ENCODE data around the gene PFDN2.

The PFDN2 gene

DNA sequence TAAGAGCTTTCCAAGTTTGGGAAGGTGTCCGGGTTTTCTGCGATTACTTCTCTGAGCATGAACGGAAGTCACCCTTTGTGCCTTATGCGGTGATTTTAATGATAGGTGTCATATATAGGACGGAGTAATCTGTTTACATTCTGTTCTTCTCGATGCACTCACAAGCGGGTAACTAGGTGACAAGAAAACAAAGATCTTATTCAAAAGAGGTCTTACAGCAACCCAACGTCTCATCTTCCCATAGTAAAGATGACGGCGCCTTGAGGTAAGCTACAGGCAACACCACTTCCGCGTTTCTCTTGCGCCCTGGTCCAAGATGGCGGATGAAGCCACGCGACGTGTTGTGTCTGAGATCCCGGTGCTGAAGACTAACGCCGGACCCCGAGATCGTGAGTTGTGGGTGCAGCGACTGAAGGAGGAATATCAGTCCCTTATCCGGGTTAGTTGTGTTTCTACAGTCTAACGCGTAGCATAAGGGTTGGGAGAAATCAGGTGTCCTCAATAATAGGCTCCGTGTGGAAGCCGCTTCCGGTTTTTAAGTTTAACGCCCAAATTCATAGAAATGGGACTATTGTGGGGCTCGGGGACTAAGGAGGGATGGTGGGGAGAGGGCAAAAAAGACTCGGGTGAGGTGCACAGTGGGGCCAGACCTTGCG is 36.0 kb upstream of the PFDN2 start, which contains the start of gene UFC1 (continued):
- TF ChIP-seq, protein P1, sequence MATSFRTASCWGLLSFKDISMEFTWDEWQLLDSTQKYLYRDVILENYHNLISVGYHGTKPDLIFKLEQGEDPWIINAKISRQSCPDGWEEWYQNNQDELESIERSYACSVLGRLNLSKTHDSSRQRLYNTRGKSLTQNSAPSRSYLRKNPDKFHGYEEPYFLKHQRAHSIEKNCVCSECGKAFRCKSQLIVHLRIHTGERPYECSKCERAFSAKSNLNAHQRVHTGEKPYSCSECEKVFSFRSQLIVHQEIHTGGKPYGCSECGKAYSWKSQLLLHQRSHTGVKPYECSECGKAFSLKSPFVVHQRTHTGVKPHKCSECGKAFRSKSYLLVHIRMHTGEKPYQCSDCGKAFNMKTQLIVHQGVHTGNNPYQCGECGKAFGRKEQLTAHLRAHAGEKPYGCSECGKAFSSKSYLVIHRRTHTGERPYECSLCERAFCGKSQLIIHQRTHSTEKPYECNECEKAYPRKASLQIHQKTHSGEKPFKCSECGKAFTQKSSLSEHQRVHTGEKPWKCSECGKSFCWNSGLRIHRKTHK (tag by site-specific recombination; IDR thresholded peaks at IDR 0.05): no peak
- TF ChIP-seq ZNF155 (tag by site-specific recombination; IDR thresholded peaks at IDR 0.05): no peak
- peak; percentile 83; the same call in 1 of the 2 replicates for TF ChIP-seq KLF16 (tag by site-specific recombination; IDR thresholded peaks at IDR 0.05)
- no peak for TF ChIP-seq ZNF157 (tag by site-specific recombination; IDR thresholded peaks at IDR 0.05)
- TF ChIP-seq, protein P2, sequence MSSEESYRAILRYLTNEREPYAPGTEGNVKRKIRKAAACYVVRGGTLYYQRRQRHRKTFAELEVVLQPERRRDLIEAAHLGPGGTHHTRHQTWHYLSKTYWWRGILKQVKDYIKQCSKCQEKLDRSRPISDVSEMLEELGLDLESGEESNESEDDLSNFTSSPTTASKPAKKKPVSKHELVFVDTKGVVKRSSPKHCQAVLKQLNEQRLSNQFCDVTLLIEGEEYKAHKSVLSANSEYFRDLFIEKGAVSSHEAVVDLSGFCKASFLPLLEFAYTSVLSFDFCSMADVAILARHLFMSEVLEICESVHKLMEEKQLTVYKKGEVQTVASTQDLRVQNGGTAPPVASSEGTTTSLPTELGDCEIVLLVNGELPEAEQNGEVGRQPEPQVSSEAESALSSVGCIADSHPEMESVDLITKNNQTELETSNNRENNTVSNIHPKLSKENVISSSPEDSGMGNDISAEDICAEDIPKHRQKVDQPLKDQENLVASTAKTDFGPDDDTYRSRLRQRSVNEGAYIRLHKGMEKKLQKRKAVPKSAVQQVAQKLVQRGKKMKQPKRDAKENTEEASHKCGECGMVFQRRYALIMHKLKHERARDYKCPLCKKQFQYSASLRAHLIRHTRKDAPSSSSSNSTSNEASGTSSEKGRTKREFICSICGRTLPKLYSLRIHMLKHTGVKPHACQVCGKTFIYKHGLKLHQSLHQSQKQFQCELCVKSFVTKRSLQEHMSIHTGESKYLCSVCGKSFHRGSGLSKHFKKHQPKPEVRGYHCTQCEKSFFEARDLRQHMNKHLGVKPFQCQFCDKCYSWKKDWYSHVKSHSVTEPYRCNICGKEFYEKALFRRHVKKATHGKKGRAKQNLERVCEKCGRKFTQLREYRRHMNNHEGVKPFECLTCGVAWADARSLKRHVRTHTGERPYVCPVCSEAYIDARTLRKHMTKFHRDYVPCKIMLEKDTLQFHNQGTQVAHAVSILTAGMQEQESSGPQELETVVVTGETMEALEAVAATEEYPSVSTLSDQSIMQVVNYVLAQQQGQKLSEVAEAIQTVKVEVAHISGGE (tag by site-specific recombination; conservative IDR thresholded peaks at IDR 0.05; ENCODE audit: low read depth): peak; percentile 99
- peak; percentile 95 for TF ChIP-seq YY2 (tag by site-specific recombination; IDR thresholded peaks at IDR 0.05)
- no peak for TF ChIP-seq ZNF830 (tag by site-specific recombination; IDR thresholded peaks at IDR 0.05; ENCODE audit: low read depth)
- no peak for TF ChIP-seq ZNF37A (tag by site-specific recombination; IDR thresholded peaks at IDR 0.05)
- no peak for TF ChIP-seq ZNF48 (tag by site-specific recombination; IDR thresholded peaks at IDR 0.05)
- TF ChIP-seq, protein P3, sequence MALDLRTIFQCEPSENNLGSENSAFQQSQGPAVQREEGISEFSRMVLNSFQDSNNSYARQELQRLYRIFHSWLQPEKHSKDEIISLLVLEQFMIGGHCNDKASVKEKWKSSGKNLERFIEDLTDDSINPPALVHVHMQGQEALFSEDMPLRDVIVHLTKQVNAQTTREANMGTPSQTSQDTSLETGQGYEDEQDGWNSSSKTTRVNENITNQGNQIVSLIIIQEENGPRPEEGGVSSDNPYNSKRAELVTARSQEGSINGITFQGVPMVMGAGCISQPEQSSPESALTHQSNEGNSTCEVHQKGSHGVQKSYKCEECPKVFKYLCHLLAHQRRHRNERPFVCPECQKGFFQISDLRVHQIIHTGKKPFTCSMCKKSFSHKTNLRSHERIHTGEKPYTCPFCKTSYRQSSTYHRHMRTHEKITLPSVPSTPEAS (tag by site-specific recombination; IDR thresholded peaks at IDR 0.05): peak; percentile 40; the same call in 1 of the 2 replicates
- TF ChIP-seq, protein P4, sequence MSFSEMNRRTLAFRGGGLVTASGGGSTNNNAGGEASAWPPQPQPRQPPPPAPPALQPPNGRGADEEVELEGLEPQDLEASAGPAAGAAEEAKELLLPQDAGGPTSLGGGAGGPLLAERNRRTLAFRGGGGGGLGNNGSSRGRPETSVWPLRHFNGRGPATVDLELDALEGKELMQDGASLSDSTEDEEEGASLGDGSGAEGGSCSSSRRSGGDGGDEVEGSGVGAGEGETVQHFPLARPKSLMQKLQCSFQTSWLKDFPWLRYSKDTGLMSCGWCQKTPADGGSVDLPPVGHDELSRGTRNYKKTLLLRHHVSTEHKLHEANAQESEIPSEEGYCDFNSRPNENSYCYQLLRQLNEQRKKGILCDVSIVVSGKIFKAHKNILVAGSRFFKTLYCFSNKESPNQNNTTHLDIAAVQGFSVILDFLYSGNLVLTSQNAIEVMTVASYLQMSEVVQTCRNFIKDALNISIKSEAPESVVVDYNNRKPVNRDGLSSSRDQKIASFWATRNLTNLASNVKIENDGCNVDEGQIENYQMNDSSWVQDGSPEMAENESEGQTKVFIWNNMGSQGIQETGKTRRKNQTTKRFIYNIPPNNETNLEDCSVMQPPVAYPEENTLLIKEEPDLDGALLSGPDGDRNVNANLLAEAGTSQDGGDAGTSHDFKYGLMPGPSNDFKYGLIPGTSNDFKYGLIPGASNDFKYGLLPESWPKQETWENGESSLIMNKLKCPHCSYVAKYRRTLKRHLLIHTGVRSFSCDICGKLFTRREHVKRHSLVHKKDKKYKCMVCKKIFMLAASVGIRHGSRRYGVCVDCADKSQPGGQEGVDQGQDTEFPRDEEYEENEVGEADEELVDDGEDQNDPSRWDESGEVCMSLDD (tag by site-specific recombination; IDR thresholded peaks at IDR 0.05): peak; percentile 74; the same call in 1 of the 2 replicates
- TF ChIP-seq GLIS2 (tag by site-specific recombination; IDR thresholded peaks at IDR 0.05): no peak
- TF ChIP-seq ZNF624 (tag by site-specific recombination; IDR thresholded peaks at IDR 0.05): 0 out of 2 replicates have a peak, but pooled peaks have one; percentile 66
- no peak for TF ChIP-seq ZNF114 (tag by site-specific recombination; IDR thresholded peaks at IDR 0.05)
- TF ChIP-seq GLI4 (tag by site-specific recombination; IDR thresholded peaks at IDR 0.05): peak; percentile 63; the same call in 1 of the 2 replicates
- TF ChIP-seq OSR2 (tag by site-specific recombination; IDR thresholded peaks at IDR 0.05): no peak
- peak; percentile 83 for TF ChIP-seq ZFP69B (tag by site-specific recombination; IDR thresholded peaks at IDR 0.05)
- TF ChIP-seq ZNF558 (tag by site-specific recombination; IDR thresholded peaks at IDR 0.05): 0 out of 2 replicates have a peak, but pooled peaks have one; percentile 52
- peak; percentile 93; the same call in 1 of the 2 replicates for TF ChIP-seq ZNF660 (tag by site-specific recombination; IDR thresholded peaks at IDR 0.05)
- no peak for TF ChIP-seq ZNF473 (tag by site-specific recombination; IDR thresholded peaks at IDR 0.05)
- TF ChIP-seq, protein P5, sequence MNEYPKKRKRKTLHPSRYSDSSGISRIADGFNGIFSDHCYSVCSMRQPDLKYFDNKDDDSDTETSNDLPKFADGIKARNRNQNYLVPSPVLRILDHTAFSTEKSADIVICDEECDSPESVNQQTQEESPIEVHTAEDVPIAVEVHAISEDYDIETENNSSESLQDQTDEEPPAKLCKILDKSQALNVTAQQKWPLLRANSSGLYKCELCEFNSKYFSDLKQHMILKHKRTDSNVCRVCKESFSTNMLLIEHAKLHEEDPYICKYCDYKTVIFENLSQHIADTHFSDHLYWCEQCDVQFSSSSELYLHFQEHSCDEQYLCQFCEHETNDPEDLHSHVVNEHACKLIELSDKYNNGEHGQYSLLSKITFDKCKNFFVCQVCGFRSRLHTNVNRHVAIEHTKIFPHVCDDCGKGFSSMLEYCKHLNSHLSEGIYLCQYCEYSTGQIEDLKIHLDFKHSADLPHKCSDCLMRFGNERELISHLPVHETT (tag by site-specific recombination; IDR thresholded peaks at IDR 0.05): peak; percentile 96
- TF ChIP-seq KLF8 (tag by site-specific recombination; IDR thresholded peaks at IDR 0.05): peak; percentile 91
- TF ChIP-seq, protein P6, sequence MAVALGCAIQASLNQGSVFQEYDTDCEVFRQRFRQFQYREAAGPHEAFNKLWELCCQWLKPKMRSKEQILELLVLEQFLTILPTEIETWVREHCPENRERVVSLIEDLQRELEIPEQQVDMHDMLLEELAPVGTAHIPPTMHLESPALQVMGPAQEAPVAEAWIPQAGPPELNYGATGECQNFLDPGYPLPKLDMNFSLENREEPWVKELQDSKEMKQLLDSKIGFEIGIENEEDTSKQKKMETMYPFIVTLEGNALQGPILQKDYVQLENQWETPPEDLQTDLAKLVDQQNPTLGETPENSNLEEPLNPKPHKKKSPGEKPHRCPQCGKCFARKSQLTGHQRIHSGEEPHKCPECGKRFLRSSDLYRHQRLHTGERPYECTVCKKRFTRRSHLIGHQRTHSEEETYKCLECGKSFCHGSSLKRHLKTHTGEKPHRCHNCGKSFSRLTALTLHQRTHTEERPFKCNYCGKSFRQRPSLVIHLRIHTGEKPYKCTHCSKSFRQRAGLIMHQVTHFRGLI (tag by site-specific recombination; IDR thresholded peaks at IDR 0.05): peak; percentile 72; the same call in 1 of the 2 replicates
- no peak for TF ChIP-seq GLIS1 (tag by site-specific recombination; IDR thresholded peaks at IDR 0.05)
- no peak for TF ChIP-seq ZNF426 (tag by site-specific recombination; IDR thresholded peaks at IDR 0.05)
- TF ChIP-seq ZNF792 (tag by site-specific recombination; IDR thresholded peaks at IDR 0.05): no peak
- TF ChIP-seq, protein P7, sequence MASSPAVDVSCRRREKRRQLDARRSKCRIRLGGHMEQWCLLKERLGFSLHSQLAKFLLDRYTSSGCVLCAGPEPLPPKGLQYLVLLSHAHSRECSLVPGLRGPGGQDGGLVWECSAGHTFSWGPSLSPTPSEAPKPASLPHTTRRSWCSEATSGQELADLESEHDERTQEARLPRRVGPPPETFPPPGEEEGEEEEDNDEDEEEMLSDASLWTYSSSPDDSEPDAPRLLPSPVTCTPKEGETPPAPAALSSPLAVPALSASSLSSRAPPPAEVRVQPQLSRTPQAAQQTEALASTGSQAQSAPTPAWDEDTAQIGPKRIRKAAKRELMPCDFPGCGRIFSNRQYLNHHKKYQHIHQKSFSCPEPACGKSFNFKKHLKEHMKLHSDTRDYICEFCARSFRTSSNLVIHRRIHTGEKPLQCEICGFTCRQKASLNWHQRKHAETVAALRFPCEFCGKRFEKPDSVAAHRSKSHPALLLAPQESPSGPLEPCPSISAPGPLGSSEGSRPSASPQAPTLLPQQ (tag by site-specific recombination; IDR thresholded peaks at IDR 0.05): peak; percentile 77

All from HEK293 (cell line).